Hepatocyte (in vitro differentiated cells): Measurements from ENCODE around the gene TBC1D26. TPM values are rescaled to one million over a fixed set of nuclear protein-coding genes. Genes with fewer than 3 reads are reported as not detected.
"Not testable (repeated sequence)": the region's sequence is repeated elsewhere in the genome, so short reads cannot be mapped to it uniquely, and the experiment has no call there.

Experiments used
- DNase-seq: peaks from one replicate; pipeline ENCODE4 v3.0.0-alpha.2; 2016; ENCODE audit warnings: low spot score
- H2AFZ ChIP-seq: fragments of 200-600 bp; sonication (generic); 2 replicates; pipeline ENCODE4 v1.6.0; 2016; ENCODE audit warnings: antibody characterized with exemption, mild to moderate bottlenecking
- H3K27ac ChIP-seq: fragments of 200-600 bp; sonication (generic); 2 replicates; pipeline ENCODE4 v1.5.1; 2016; ENCODE audit warnings: mild to moderate bottlenecking
- H3K27me3 ChIP-seq: fragments of 200-600 bp; sonication (generic); 2 replicates; pipeline ENCODE4 v1.6.1; 2016
- H3K36me3 ChIP-seq: fragments of 200-600 bp; sonication (generic); replicated peaks from 2 replicates; pipeline ENCODE4 v1.5.1; 2016; ENCODE audit warnings: low read depth; ENCODE audit not compliant: insufficient read depth
- H3K4me1 ChIP-seq: fragments of 200-600 bp; sonication (generic); 2 replicates; pipeline ENCODE4 v1.5.1; 2016; ENCODE audit warnings: mild to moderate bottlenecking, moderate library complexity; ENCODE audit not compliant: insufficient read depth
- H3K4me2 ChIP-seq: fragments of 200-600 bp; sonication (generic); 2 replicates; pipeline ENCODE4 v1.6.0; 2016
- H3K4me3 ChIP-seq: fragments of 200-600 bp; sonication (generic); 2 replicates; pipeline ENCODE4 v1.5.1; 2016; ENCODE audit warnings: mild to moderate bottlenecking
- H3K79me2 ChIP-seq: fragments of 200-600 bp; sonication (generic); 2 replicates; pipeline ENCODE4 v1.6.0; 2017; ENCODE audit warnings: mild to moderate bottlenecking
- H3K9me2 ChIP-seq: fragments of 200-600 bp; sonication (generic); replicated peaks from 2 replicates; pipeline ENCODE4 v1.6.0; 2017; ENCODE audit warnings: mild to moderate bottlenecking; ENCODE audit not compliant: insufficient read depth
- H3K9me3 ChIP-seq: fragments of 200-600 bp; sonication (generic); 2 replicates; pipeline ENCODE4 v1.5.1; 2016; ENCODE audit warnings: low read depth, mild to moderate bottlenecking
- H4K20me1 ChIP-seq: fragments of 200-600 bp; sonication (generic); 2 replicates; pipeline ENCODE4 v1.6.0; 2016; ENCODE audit warnings: mild to moderate bottlenecking; ENCODE audit not compliant: insufficient read depth, poor library complexity, severe bottlenecking
- CTCF ChIP-seq: fragments of 200-600 bp; sonication (generic); IDR thresholded peaks from 2 replicates; pipeline ENCODE4 v1.5.1; 2016; ENCODE audit warnings: antibody characterized with exemption, mild to moderate bottlenecking; ENCODE audit not compliant: poor library complexity
- EZH2 ChIP-seq: fragments of 200-600 bp; sonication (generic); IDR thresholded peaks from 2 replicates; pipeline ENCODE4 v1.6.1; 2016; ENCODE audit warnings: antibody characterized with exemption, mild to moderate bottlenecking, borderline replicate concordance
- EZH2phosphoT487 ChIP-seq: fragments of 200-600 bp; sonication (generic); IDR thresholded peaks from one replicate; pipeline ENCODE4 v1.6.1; 2018; ENCODE audit warnings: antibody characterized with exemption, mild to moderate bottlenecking, low read depth, moderate library complexity; ENCODE audit not compliant: unreplicated experiment, severe bottlenecking
- WGBS: methylation state at CpG from one replicate; pipeline ENCODE4 v1.1.6; 2016; ENCODE audit warnings: low lambda C conversion rate; ENCODE audit errors: missing lambda C conversion rate; 5-methylcytosine and 5-hydroxymethylcytosine counted together
- polyA plus RNA-seq: library from polyadenylated mRNA; unstranded; fragments of >200 nt; fragmentation: Nextera tagmentation; extraction: Ambion mirVana; gene quantifications from 2 replicates; pipeline ENCODE4 v1.2.1, GENCODE V29; 2016
- small RNA-seq: library from RNA; depleted of rRNA; stranded (forward); fragments of <200 nt; gene quantifications from one replicate; pipeline ENCODE3, GENCODE V24; 2014
- total RNA-seq: library from RNA; depleted of rRNA; stranded (reverse); fragments of >200 nt; gene quantifications from 2 replicates; pipeline ENCODE4 v1.2.3, GENCODE V29; 2014

Gene TBC1D26
- total and polyA plus RNA-seq, 2 experiments from 2014 or later: 0.57 to 1.7 TPM

GRCh38 chr17:15782866-15783265, 50.8 kb downstream of the TBC1D26 start:
- Histone ChIP-seq H3K4me3 (no peak overlapping the region), H2AFZ (no peak overlapping the region), H3K36me3 (no peaks in the 10 kb centered on the region), H3K27me3 (no peaks in the 10 kb centered on the region), H4K20me1 (no peaks in the 10 kb centered on the region), H3K9me3 (no peaks in the 10 kb centered on the region), H3K79me2 (no peaks in the 10 kb centered on the region), H3K4me2 (no peak overlapping the region), H3K4me1 (peaks cover 3% of the 10 kb centered on the region), H3K27ac (no peak overlapping the region), H3K9me2 (no peaks in the 10 kb centered on the region)
- no peak for DNase-seq
- no peak for TF ChIP-seq CTCF
- no peak for TF ChIP-seq EZH2
- no peak for TF ChIP-seq EZH2phosphoT487
- 81% methylated on average over 29 of the region's 32 CpGs for WGBS

GRCh38 chr17:15783461-15783860, 51.4 kb downstream of the TBC1D26 start:
- no peaks in the 10 kb centered on the region for H3K9me2 ChIP-seq
- H3K27ac ChIP-seq: no peak overlapping the region
- no peaks in the 10 kb centered on the region for H4K20me1 ChIP-seq
- no peak overlapping the region for H3K4me3 ChIP-seq
- no peak for DNase-seq
- no peaks in the 10 kb centered on the region for H3K79me2 ChIP-seq
- WGBS: 92% methylated on average over 2 of the region's 2 CpGs
- H3K27me3 ChIP-seq: no peaks in the 10 kb centered on the region
- H3K9me3 ChIP-seq: no peaks in the 10 kb centered on the region
- no peak overlapping the region for H2AFZ ChIP-seq
- peaks cover 3% of the 10 kb centered on the region for H3K4me1 ChIP-seq
- H3K4me2 ChIP-seq: no peak overlapping the region
- no peaks in the 10 kb centered on the region for H3K36me3 ChIP-seq
- no peak for TF ChIP-seq CTCF
- TF ChIP-seq EZH2phosphoT487: no peak
- TF ChIP-seq EZH2: no peak

GRCh38 chr17:15784351-15784750, 52.3 kb downstream of the TBC1D26 start:
- not testable (repeated sequence) for H3K79me2 ChIP-seq, H3K4me1 ChIP-seq, H4K20me1 ChIP-seq, DNase-seq, H2AFZ ChIP-seq, H3K36me3 ChIP-seq, H3K4me3 ChIP-seq, H3K27me3 ChIP-seq, H3K27ac ChIP-seq, H3K9me3 ChIP-seq, H3K9me2 ChIP-seq
- H3K4me2 ChIP-seq: peak overlapping the region; percentile 28
- WGBS: 79% methylated on average over 2 of the region's 2 CpGs

- not testable (repeated sequence) for H3K79me2 ChIP-seq, H4K20me1 ChIP-seq, H3K4me1 ChIP-seq, H3K4me3 ChIP-seq, H3K36me3 ChIP-seq, H3K27ac ChIP-seq, DNase-seq, H3K4me2 ChIP-seq, H3K9me2 ChIP-seq, H3K27me3 ChIP-seq, H2AFZ ChIP-seq, H3K9me3 ChIP-seq
- WGBS: 98% methylated on average over 29 of the region's 29 CpGs
Observed at GRCh38 chr17:15787363-15788075, 55.4 kb downstream of the TBC1D26 start.

- DNase-seq, H3K4me3 ChIP-seq, H3K27ac ChIP-seq, H3K79me2 ChIP-seq, H2AFZ ChIP-seq, H3K36me3 ChIP-seq, H3K9me3 ChIP-seq, H3K9me2 ChIP-seq, H3K4me1 ChIP-seq, H3K27me3 ChIP-seq, H4K20me1 ChIP-seq, H3K4me2 ChIP-seq: not testable (repeated sequence)
- WGBS: no CpG with 5 or more reads among the region's 2 CpGs
Observed at GRCh38 chr17:15788365-15788764, 56.3 kb downstream of the TBC1D26 start.

Small RNAs within 50 kb of the gene (small RNA-seq; reads per million reads assigned to genes)
- gene AC015922.1 (not detected), gene RNA5SP436 (not detected)

Other genes starting within 250 kb of the TBC1D26 start
- 40.7 and 41.3 TPM in 2 replicates for gene TVP23C, start 168.8 kb upstream of the TBC1D26 start, total RNA-seq
- gene TVP23C, start 168.8 kb upstream of the TBC1D26 start, polyA plus RNA-seq: 15.3 and 23.0 TPM in 2 replicates
- gene FBXW10B, start 112.6 kb upstream of the TBC1D26 start, total RNA-seq: 0.68 and 1.3 TPM in 2 replicates
- gene FBXW10B, start 112.6 kb upstream of the TBC1D26 start, polyA plus RNA-seq: 0.23 and 0.29 TPM in 2 replicates
- gene TRIM16, start 48.0 kb upstream of the TBC1D26 start, total RNA-seq: 19.5 and 21.6 TPM in 2 replicates
- gene TRIM16, start 48.0 kb upstream of the TBC1D26 start, polyA plus RNA-seq: 23.0 and 30.6 TPM in 2 replicates
- 35.0 and 39.6 TPM in 2 replicates for gene ZNF286A, start 32.5 kb upstream of the TBC1D26 start, total RNA-seq
- 16.1 and 18.5 TPM in 2 replicates for gene ZNF286A, start 32.5 kb upstream of the TBC1D26 start, polyA plus RNA-seq
- gene ADORA2B, start 212.8 kb downstream of the TBC1D26 start, total RNA-seq: 9.2 and 11.4 TPM in 2 replicates
- gene ADORA2B, start 212.8 kb downstream of the TBC1D26 start, polyA plus RNA-seq: 11.7 and 15.4 TPM in 2 replicates